MM.1S (cell line): ENCODE results near the gene RNF26.

Experiments
- CTCF ChIP-seq: fragments of 300-600 bp; sonication (generic); IDR thresholded peaks from 2 replicates; pipeline ENCODE4 v1.5.1; 2016; ENCODE audit warnings: antibody characterized with exemption, low read length, mixed read lengths
- EZH2 ChIP-seq: fragments of 300-600 bp; sonication (generic); optimal IDR thresholded peaks from 2 replicates; pipeline ENCODE3; 2017; ENCODE audit warnings: low read depth, mild to moderate bottlenecking, antibody characterized with exemption, low read length, mixed read lengths
- EZH2phosphoT487 ChIP-seq: fragments of 300-600 bp; sonication (generic); IDR thresholded peaks from 2 replicates; pipeline ENCODE4 v1.6.1; 2018; ENCODE audit warnings: antibody characterized with exemption, low read length

GRCh38 chr11:119362741-119363080 lies 28.4 kb downstream of the RNF26 start:
- TF ChIP-seq CTCF, result no peak
- no peak for TF ChIP-seq EZH2phosphoT487
- TF ChIP-seq EZH2, result no peak
